H1 (cell line): ENCODE measurements around the gene PRSS53. TPM values are rescaled to one million over a fixed set of nuclear protein-coding genes. Genes with fewer than 3 reads are reported as not detected.

Source experiments
- CTCF ChIA-PET: fragments of 300-600 bp; sonication (Branson Sonifier 250); formaldehyde crosslinking; loops from one replicate; lab custom pipeline; 2021; ENCODE audit not compliant: partially characterized antibody; lab: Charles Lee
- POLR2A ChIA-PET: fragments of 300-600 bp; sonication (Branson Sonifier 250); formaldehyde crosslinking; loops from one replicate; lab custom pipeline; 2021; ENCODE audit warnings: inconsistent platforms; ENCODE audit not compliant: partially characterized antibody; lab: Charles Lee
- DNase-seq, 2 experiments: peaks; one replicate each; pipeline versions ENCODE4 v3.0.0 to v3.0.0-alpha.2; 2010 to 2022; ENCODE audit warnings: low spot score in 2 of 2, low read depth in 1 of 2, mixed read lengths in 1 of 2
- FAIRE-seq: peaks from 2 replicates; lab custom pipeline; 2011; peaks lifted over from hg19 to GRCh38; lab: Jason Lieb, UNC
- H2AFZ ChIP-seq: 2 replicates; pipeline ENCODE4 v1.8.1; 2012; ENCODE audit warnings: low read length, inconsistent platforms
- H2AK5ac ChIP-seq: 2 replicates; pipeline ENCODE4 v1.6.1; 2013; ENCODE audit warnings: low read depth, low read length
- H2BK120ac ChIP-seq: replicated peaks from 2 replicates; pipeline ENCODE3; 2013; ENCODE audit warnings: low read depth, low read length, inconsistent platforms
- H2BK12ac ChIP-seq: 2 replicates; pipeline ENCODE4 v1.6.1; 2013; ENCODE audit warnings: low read depth, low read length
- H2BK15ac ChIP-seq: 2 replicates; pipeline ENCODE4 v1.6.1; 2013; ENCODE audit warnings: low read length
- H2BK20ac ChIP-seq: 2 replicates; pipeline ENCODE4 v1.6.1; 2013; ENCODE audit warnings: low read length
- H2BK5ac ChIP-seq: 2 replicates; pipeline ENCODE4 v1.6.1; 2013; ENCODE audit warnings: low read depth, low read length
- H3K14ac ChIP-seq: 2 replicates; pipeline ENCODE4 v1.6.1; 2013; ENCODE audit warnings: inconsistent platforms; ENCODE audit not compliant: insufficient read length
- H3K18ac ChIP-seq: 2 replicates; pipeline ENCODE4 v1.6.1; 2013; ENCODE audit warnings: low read length; ENCODE audit errors: extremely low read depth
- H3K23ac ChIP-seq: 2 replicates; pipeline ENCODE4 v1.6.1; 2013; ENCODE audit warnings: inconsistent platforms; ENCODE audit not compliant: insufficient read length
- H3K23me2 ChIP-seq: 2 replicates; pipeline ENCODE4 v1.6.1; 2013; ENCODE audit warnings: low read depth, low read length
- H3K27ac ChIP-seq: 2 replicates; pipeline ENCODE4 v1.6.1; 2011; ENCODE audit warnings: low read depth, low read length, inconsistent platforms
- H3K27me3 ChIP-seq, 4 experiments: replicated peaks in 1 of 4; 1 replicate in 1 of 4; 2 replicates in 3 of 4; pipeline versions ENCODE4 v1.6.1 to v1.8.1; 2011 to 2013; ENCODE audit warnings: low read length in 3 of 4, mild to moderate bottlenecking in 3 of 4, inconsistent platforms in 2 of 4, mixed read lengths in 2 of 4, moderate library complexity in 1 of 4; ENCODE audit not compliant: control insufficient read depth in 3 of 4, insufficient read depth in 3 of 4; ENCODE audit errors: extremely low read depth in 1 of 4
- H3K36me3 ChIP-seq, 4 experiments: 2 replicates each; pipeline versions ENCODE4 v1.6.1 to v1.8.1; 2011 to 2013; ENCODE audit warnings: mild to moderate bottlenecking in 4 of 4, low read length in 3 of 4, moderate library complexity in 2 of 4, control low read depth in 1 of 4, inconsistent platforms in 1 of 4; ENCODE audit not compliant: insufficient read depth in 4 of 4, control insufficient read depth in 2 of 4
- H3K4ac ChIP-seq: replicated peaks from 2 replicates; pipeline ENCODE3; 2013; ENCODE audit warnings: low read length, low read depth, mixed read lengths, inconsistent platforms; ENCODE audit not compliant: insufficient read length
- H3K4me1 ChIP-seq, 4 experiments: replicated peaks in 1 of 4; 1 replicate in 1 of 4; 2 replicates in 3 of 4; pipeline versions ENCODE4 v1.6.1 to v1.8.1; 2011 to 2013; ENCODE audit warnings: low read length in 3 of 4, inconsistent platforms in 2 of 4, mixed read lengths in 1 of 4; ENCODE audit not compliant: insufficient read depth in 4 of 4, control insufficient read depth in 3 of 4
- H3K4me2 ChIP-seq, 2 experiments: 2 replicates each; pipeline versions ENCODE4 v1.6.1 to v1.8.1; 2011 to 2013; ENCODE audit warnings: low read depth in 2 of 2, low read length in 2 of 2, control low read depth in 1 of 2, inconsistent platforms in 1 of 2, mild to moderate bottlenecking in 1 of 2; ENCODE audit not compliant: insufficient read depth in 1 of 2
- H3K4me3 ChIP-seq, 4 experiments: fragments of 200-600, 300-600 bp in 1 of 4; sonication (generic), shearing (Covaris generic), sonication (Bioruptor Twin) in 1 of 4; 2 replicates each; pipeline versions ENCODE4 v1.5.1 to v1.8.1; 2011 to 2016; ENCODE audit warnings: low read length in 4 of 4, low read depth in 3 of 4, control low read depth in 2 of 4, inconsistent platforms in 2 of 4, mild to moderate bottlenecking in 2 of 4, mixed read lengths in 1 of 4, moderate library complexity in 1 of 4; ENCODE audit not compliant: insufficient read depth in 2 of 4; ENCODE audit errors: extremely low read depth in 1 of 4
- H3K56ac ChIP-seq: replicated peaks from 2 replicates; pipeline ENCODE3; 2013; ENCODE audit warnings: low read depth, mild to moderate bottlenecking, mixed read lengths, low read length, inconsistent platforms; ENCODE audit not compliant: insufficient read length
- H3K79me1 ChIP-seq: 2 replicates; pipeline ENCODE4 v1.6.1; 2013; ENCODE audit warnings: low read depth, low read length, control low read depth
- H3K79me2 ChIP-seq, 2 experiments: 2 replicates each; pipeline versions ENCODE4 v1.6.1 to v1.8.1; 2012 to 2013; ENCODE audit warnings: low read length in 2 of 2, mild to moderate bottlenecking in 2 of 2, inconsistent platforms in 1 of 2; ENCODE audit not compliant: insufficient read depth in 2 of 2, control insufficient read depth in 1 of 2
- H3K9ac ChIP-seq, 4 experiments: replicated peaks in 1 of 4; 1 replicate in 1 of 4; 2 replicates in 3 of 4; pipeline versions ENCODE4 v1.6.1 to v1.8.1; 2011 to 2013; ENCODE audit warnings: low read depth in 3 of 4, low read length in 3 of 4, control low read depth in 2 of 4, mild to moderate bottlenecking in 2 of 4, moderate library complexity in 2 of 4, inconsistent platforms in 1 of 4; ENCODE audit errors: extremely low read depth in 1 of 4
- H3K9me3 ChIP-seq, 2 experiments: 2 replicates each; pipeline versions ENCODE4 v1.6.1 to v1.8.1; 2012 to 2013; ENCODE audit warnings: mild to moderate bottlenecking in 2 of 2, moderate library complexity in 2 of 2, control low read depth in 1 of 2, inconsistent platforms in 1 of 2, low read depth in 1 of 2, low read length in 1 of 2, mixed read lengths in 1 of 2; ENCODE audit not compliant: insufficient read depth in 2 of 2
- H4K20me1 ChIP-seq, 2 experiments: replicated peaks in 1 of 2; 2 replicates each; pipeline versions ENCODE3 to v1.8.1; 2011 to 2013; ENCODE audit warnings: inconsistent platforms in 2 of 2, low read length in 2 of 2, mild to moderate bottlenecking in 1 of 2; ENCODE audit not compliant: insufficient read depth in 2 of 2, control insufficient read depth in 1 of 2
- H4K5ac ChIP-seq: 2 replicates; pipeline ENCODE4 v1.6.1; 2013; ENCODE audit warnings: low read length, low read depth, mixed read lengths, inconsistent platforms; ENCODE audit not compliant: insufficient read length
- H4K8ac ChIP-seq: 2 replicates; pipeline ENCODE4 v1.8.0; 2013; ENCODE audit warnings: mild to moderate bottlenecking, moderate library complexity, low read length, inconsistent platforms; ENCODE audit not compliant: insufficient read depth; ENCODE audit errors: extremely low read depth
- H4K91ac ChIP-seq: replicated peaks from 2 replicates; pipeline ENCODE3; 2013; ENCODE audit warnings: low read length, mixed read lengths, inconsistent platforms; ENCODE audit not compliant: insufficient read length
- ASH2L ChIP-seq: fragments of 200-600, 300-600 bp; sonication (generic); IDR thresholded peaks from one replicate; pipeline ENCODE4 v1.7.1; 2017; ENCODE audit warnings: low read length
- ATF3 ChIP-seq: IDR thresholded peaks from 2 replicates; pipeline ENCODE4 v1.6.1; 2011; ENCODE audit warnings: low read depth, mild to moderate bottlenecking, low read length; ENCODE audit not compliant: insufficient read depth
- BACH1 ChIP-seq: IDR thresholded peaks from 2 replicates; pipeline ENCODE4 v1.6.1; 2012; ENCODE audit warnings: low read length, improper control_type of control experiment
- CHD2 ChIP-seq: IDR thresholded peaks from 2 replicates; pipeline ENCODE4 v1.6.1; 2012; ENCODE audit warnings: low read length, improper control_type of control experiment
- EP300 ChIP-seq, 2 experiments: IDR thresholded peaks; 1 replicate in 1 of 2; 2 replicates in 1 of 2; pipeline ENCODE4 v1.6.1; 2011 to 2012; ENCODE audit warnings: low read depth in 2 of 2, low read length in 2 of 2, mild to moderate bottlenecking in 2 of 2, borderline replicate concordance in 1 of 2, inconsistent platforms in 1 of 2, moderate library complexity in 1 of 2
- GTF2F1 ChIP-seq: IDR thresholded peaks from 2 replicates; pipeline ENCODE4 v1.6.1; 2012; ENCODE audit warnings: low read depth, low read length, improper control_type of control experiment, borderline replicate concordance
- POLR2A ChIP-seq, 2 experiments: IDR thresholded peaks; 1 replicate in 1 of 2; 2 replicates in 1 of 2; pipeline ENCODE4 v1.6.1; 2011; ENCODE audit warnings: low read depth in 2 of 2, low read length in 2 of 2, mild to moderate bottlenecking in 2 of 2; ENCODE audit errors: control extremely low read depth in 1 of 2
- RXRA ChIP-seq: IDR thresholded peaks from 2 replicates; pipeline ENCODE4 v1.6.1; 2011; ENCODE audit warnings: low read depth, mild to moderate bottlenecking, low read length, moderate library complexity; ENCODE audit not compliant: insufficient read depth
- SIX5 ChIP-seq: IDR thresholded peaks from 2 replicates; pipeline ENCODE4 v1.6.1; 2011; ENCODE audit warnings: mild to moderate bottlenecking, low read depth, low read length
- SP4 ChIP-seq: IDR thresholded peaks from 2 replicates; pipeline ENCODE4 v1.6.1; 2012; ENCODE audit warnings: low read length, inconsistent platforms
- WGBS, 2 experiments: shearing (Covaris generic) in 1 of 2; methylation state at CpG; one replicate each; pipeline versions ENCODE4 v1.1.6 to v1.1.7; 2013 to 2015; ENCODE audit warnings: low lambda C conversion rate in 2 of 2, mixed read lengths in 2 of 2, inconsistent platforms in 1 of 2, low coverage in 1 of 2, missing lambda C conversion rate in 1 of 2; ENCODE audit not compliant: insufficient replicate concordance in 2 of 2, insufficient coverage in 1 of 2, insufficient read length in 1 of 2; ENCODE audit errors: extremely low coverage in 1 of 2, missing lambda C conversion rate in 1 of 2; 5-methylcytosine and 5-hydroxymethylcytosine counted together
- polyA plus RNA-seq, 7 experiments: library from polyadenylated mRNA; depleted of rRNA in 3 of 7; stranded (reverse) in 5 of 7; unstranded in 2 of 7; fragments of >200 nt in 5 of 7; fragments of 200-250 nt in 2 of 7; gene quantifications; 1 replicate in 5 of 7; 2 replicates in 1 of 7; 4 replicates in 1 of 7; pipeline versions ENCODE4 v1.2.1 to v1.2.3, GENCODE V29; 2011 to 2013; ENCODE audit warnings: missing spikeins in 2 of 7, mixed read lengths in 2 of 7
- total RNA-seq: library from RNA; stranded (reverse); fragmentation: NEBNext Ultra II Directional; extraction: Animal tissue kit (Norgen Biotek cat#: 25700); gene quantifications from 2 replicates; pipeline ENCODE4 v1.2.1, GENCODE V29; 2021

PRSS53 gene
- total and polyA plus RNA-seq, 2 of the 8 experiments (the other 6 are each of a cell fraction or from before 2014, with no cell fraction given) = 1.7 to 2.6 TPM

DNA sequence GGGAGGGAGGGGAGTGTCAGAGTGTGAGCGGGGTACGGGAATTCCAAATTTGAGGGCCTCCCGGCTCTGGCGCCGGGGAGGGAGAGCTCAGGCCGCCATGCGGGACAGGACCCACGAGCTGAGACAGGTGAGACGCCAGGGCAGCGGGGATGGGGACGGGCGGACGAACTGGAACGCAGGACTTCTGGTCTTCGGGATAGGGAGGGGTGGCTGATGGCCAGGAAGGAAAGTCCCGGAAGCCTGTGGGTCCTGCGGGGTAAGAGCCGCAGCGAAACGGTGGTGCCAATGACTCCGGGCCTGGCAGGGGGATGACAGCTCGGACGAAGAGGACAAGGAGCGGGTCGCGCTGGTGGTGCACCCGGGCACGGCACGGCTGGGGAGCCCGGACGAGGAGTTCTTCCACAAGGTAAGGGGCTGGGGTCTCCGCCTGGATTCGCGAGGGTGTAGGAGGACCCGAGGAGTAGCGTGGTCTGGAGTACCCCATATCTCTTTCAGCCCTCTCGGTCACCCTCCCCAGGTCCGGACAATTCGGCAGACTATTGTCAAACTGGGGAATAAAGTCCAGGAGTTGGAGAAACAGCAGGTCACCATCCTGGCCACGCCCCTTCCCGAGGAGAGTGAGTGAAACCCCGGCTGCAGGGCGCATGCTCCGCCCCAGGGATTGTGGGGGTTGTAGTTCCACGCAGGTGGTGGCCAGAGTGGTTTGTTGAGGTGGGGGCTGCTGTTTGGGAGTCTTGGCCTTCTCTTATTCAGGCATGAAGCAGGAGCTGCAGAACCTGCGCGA lies 54.8 kb downstream of the PRSS53 start:
- Histone ChIP-seq H3K79me1 (no peaks in the 10 kb centered on the region), H3K79me2 (no peaks in the 10 kb centered on the region), H2AFZ (peak overlapping the region; percentile 29; the same call in 1 of the 2 replicates), H2BK15ac (no peak overlapping the region), H3K4me2 (peak overlapping the region; percentile 79 to 95), H3K14ac (no peak overlapping the region), H3K9me3 (no peaks in the 10 kb centered on the region), H2BK12ac (no peak overlapping the region), H2BK5ac (0 out of 2 replicates have a peak overlapping the region, but pooled peaks have one; percentile 82), H4K5ac (no peak overlapping the region), H4K20me1 (peaks cover 0 to 5% of the 10 kb centered on the region in 2 experiments), H3K23ac (no peak overlapping the region), H4K91ac (no peak overlapping the region), H3K18ac (peak overlapping the region; percentile 13; the same call in 1 of the 2 replicates), H2AK5ac (no peak overlapping the region), H3K9ac (peak overlapping the region; percentile 45 to 53 (median 50); a peak in 5 of 7 replicates), H3K27ac (no peak overlapping the region), H3K23me2 (peaks cover 12% of the 10 kb centered on the region; the same call in 1 of the 2 replicates), H3K36me3 (no peaks in the 10 kb centered on the region), H3K4me1 (peaks cover 0 to 4% (median 2%) of the 10 kb centered on the region in 4 experiments; a peak in 4 of 7 replicates), H2BK20ac (no peak overlapping the region), H2BK120ac (no peak overlapping the region), H3K4ac (no peak overlapping the region), H3K27me3 (no peaks in the 10 kb centered on the region), H4K8ac (no peak overlapping the region; the same call in 1 of the 2 replicates), H3K56ac (no peak overlapping the region), H3K4me3 (peak overlapping the region; percentile 67 to 94 (median 91))
- WGBS, 2 experiments = 2% methylated on average over 40 of the region's 47 CpGs; no CpG with 5 or more reads in 1 of the 2 experiments
- ChIA-PET POLR2A (interaction anchor here (0.7 to 1.9 kb wide), 8 partner anchors 8 to 145 kb away, joined by 3 to 9 read pairs (median 4); partner anchors contain the start of genes HSD3B7, KAT8, ZNF646 and ZNF668), CTCF (interaction anchor here (1.0 to 2.2 kb wide), 3 partner anchors 48 to 92 kb away, joined by 3 to 5 read pairs (median 3); partner anchors contain the start of gene HSD3B7)
- FAIRE-seq = no peak
- DNase-seq = peak in 1 of 2 experiments; percentile 90
- peak; percentile 37 for TF ChIP-seq ASH2L
- no peak for TF ChIP-seq RXRA
- no peak for TF ChIP-seq EP300 (IDR thresholded peaks at IDR 0.05; ENCODE audit: borderline replicate concordance in 1 of 2, low read depth in 2 of 2, low read length in 2 of 2)
- TF ChIP-seq BACH1 = no peak
- TF ChIP-seq POLR2A (IDR thresholded peaks at IDR 0.05; ENCODE audit: control extremely low read depth in 1 of 2, low read depth in 2 of 2, low read length in 2 of 2) = no peak
- TF ChIP-seq GTF2F1 = no peak
- peak; percentile 25; the same call in 1 of the 2 replicates for TF ChIP-seq CHD2
- TF ChIP-seq SIX5 = peak; percentile 85
- TF ChIP-seq SP4 = 0 out of 2 replicates have a peak, but pooled peaks have one; percentile 31
- no peak for TF ChIP-seq ATF3
